WTC11 (cell line): ENCODE measurements around the gene NPEPL1. TPM values are rescaled to one million over a fixed set of nuclear protein-coding genes. Genes with fewer than 3 reads are reported as not detected.
A peak's percentile ranks its signal among the peaks of the same experiment; 100 is the strongest.

Source experiments
- ATAC-seq: fragments of 200-7000 bp; cut with Tn5 transposase; 2 replicates; pipeline ENCODE4 v1.10.0; 2021; ENCODE audit warnings: mild to moderate bottlenecking, moderate library complexity
- CTCF ChIA-PET: fragments of 300-600 bp; sonication (Branson Sonifier 250); formaldehyde crosslinking; loops from one replicate; lab custom pipeline; 2021; ENCODE audit warnings: antibody characterized with exemption; lab: Charles Lee
- POLR2A ChIA-PET: fragments of 350-600 bp; sonication (Branson Sonifier 250); formaldehyde crosslinking; loops from one replicate; lab custom pipeline; 2021; ENCODE audit warnings: antibody characterized with exemption; lab: Charles Lee
- DNase-seq: peaks from one replicate; pipeline ENCODE4 v3.0.0; 2021; ENCODE audit warnings: low spot score
- H3K27ac Mint-ChIP-seq: 2 replicates; pipeline ENCODE4 v1.8.0; 2021; ENCODE audit warnings: mixed read lengths
- H3K27me3 Mint-ChIP-seq: 2 replicates; pipeline ENCODE4 v1.8.0; 2021; ENCODE audit warnings: low read depth, mild to moderate bottlenecking, moderate library complexity, mixed read lengths
- H3K36me3 Mint-ChIP-seq: 2 replicates; pipeline ENCODE4 v1.8.0; 2021; ENCODE audit warnings: mixed read lengths
- H3K4me1 Mint-ChIP-seq: 2 replicates; pipeline ENCODE4 v1.8.0; 2022; ENCODE audit warnings: mixed read lengths
- H3K4me3 Mint-ChIP-seq: 2 replicates; pipeline ENCODE4 v1.8.0; 2021; ENCODE audit warnings: mild to moderate bottlenecking, moderate library complexity, mixed read lengths
- H3K9me3 Mint-ChIP-seq: 2 replicates; pipeline ENCODE4 v1.8.0; 2021; ENCODE audit warnings: mixed read lengths
- FOXK1 ChIP-seq: sonication (generic); formaldehyde crosslinking; IDR thresholded peaks from 2 replicates; pipeline ENCODE4 v1.8.0; 2022; ENCODE audit warnings: mild to moderate bottlenecking, moderate library complexity, missing genetic modification reagents
- HMGA2 ChIP-seq: fragments of 250-450 bp; sonication (Bioruptor Pico); IDR thresholded peaks from 2 replicates; pipeline ENCODE4 v1.4.0; 2021; ENCODE audit warnings: mild to moderate bottlenecking, moderate library complexity
- TEAD1 ChIP-seq: sonication (generic); formaldehyde crosslinking; IDR thresholded peaks from 2 replicates; pipeline ENCODE4 v1.8.0; 2022; ENCODE audit warnings: mild to moderate bottlenecking, missing genetic modification reagents
- total RNA-seq: library from RNA; stranded (reverse); gene quantifications from 3 replicates; pipeline ENCODE4 v1.2.3, GENCODE V29; 2021
- TF ChIP-seq, protein P1 (sequence below): sonication (generic); formaldehyde crosslinking; IDR thresholded peaks from 2 replicates; pipeline ENCODE4 v1.8.0; 2023; ENCODE audit warnings: missing genetic modification reagents, mild to moderate bottlenecking, borderline replicate concordance
- TF ChIP-seq, protein P2 (sequence below): sonication (generic); formaldehyde crosslinking; IDR thresholded peaks from 2 replicates; pipeline ENCODE4 v1.8.1; 2022; ENCODE audit warnings: mild to moderate bottlenecking, moderate library complexity, missing genetic modification reagents
- TF ChIP-seq, protein P3 (sequence below): fragments of 250-450 bp; sonication (Bioruptor Pico); IDR thresholded peaks from 2 replicates; pipeline ENCODE4 v1.9.0; 2021; ENCODE audit warnings: mild to moderate bottlenecking
- TF ChIP-seq, protein P4 (sequence below): sonication (generic); formaldehyde crosslinking; conservative IDR thresholded peaks from 2 replicates; pipeline ENCODE4 v1.8.1; 2023; ENCODE audit warnings: mild to moderate bottlenecking, low read depth, missing genetic modification reagents, moderate library complexity

The NPEPL1 gene
- total RNA-seq, 1 experiment from 2014 or later: 39.9 TPM

DNA sequence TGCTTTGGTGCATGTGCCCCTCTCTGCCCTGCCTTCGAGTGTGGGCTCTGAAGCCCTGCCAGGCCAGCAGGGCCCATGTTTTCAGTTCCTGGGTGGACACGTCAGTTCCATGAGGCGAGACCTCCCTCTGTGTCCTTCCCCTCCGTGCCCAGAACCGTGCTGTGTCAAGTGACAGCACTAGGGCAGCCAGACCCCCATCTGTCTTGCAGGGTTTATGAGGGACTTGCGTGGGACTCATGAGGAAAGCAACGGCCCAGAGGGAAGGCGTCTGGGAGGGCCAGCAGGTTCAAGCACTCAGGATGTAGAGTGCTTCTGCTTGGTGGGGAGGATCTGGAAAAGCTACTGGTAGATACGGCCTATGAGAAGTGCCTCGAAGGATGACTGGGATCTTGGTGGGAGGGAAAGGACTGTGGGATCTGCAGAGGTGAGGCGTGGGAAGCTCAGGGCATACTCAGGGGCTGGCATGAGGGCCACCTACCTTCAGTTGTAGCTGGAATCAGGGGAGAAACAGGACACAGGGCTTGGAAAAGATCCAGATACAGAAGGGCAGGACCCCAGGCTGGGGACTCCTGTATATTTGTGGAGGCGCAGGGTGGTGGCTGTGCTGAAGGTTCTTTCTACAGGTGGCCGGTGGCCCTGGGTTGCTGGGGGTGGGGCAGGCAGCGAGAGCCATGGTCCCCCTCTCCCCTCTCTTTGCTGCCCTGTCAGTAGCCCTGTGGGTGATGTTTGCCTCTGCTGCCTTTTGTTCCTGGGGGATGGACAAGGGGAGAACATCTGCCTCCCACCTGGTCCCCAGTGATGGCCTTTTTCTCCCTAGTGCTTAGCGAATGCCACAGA is 5.5 kb downstream of the NPEPL1 start (continued):
- TF ChIP-seq, protein P1, sequence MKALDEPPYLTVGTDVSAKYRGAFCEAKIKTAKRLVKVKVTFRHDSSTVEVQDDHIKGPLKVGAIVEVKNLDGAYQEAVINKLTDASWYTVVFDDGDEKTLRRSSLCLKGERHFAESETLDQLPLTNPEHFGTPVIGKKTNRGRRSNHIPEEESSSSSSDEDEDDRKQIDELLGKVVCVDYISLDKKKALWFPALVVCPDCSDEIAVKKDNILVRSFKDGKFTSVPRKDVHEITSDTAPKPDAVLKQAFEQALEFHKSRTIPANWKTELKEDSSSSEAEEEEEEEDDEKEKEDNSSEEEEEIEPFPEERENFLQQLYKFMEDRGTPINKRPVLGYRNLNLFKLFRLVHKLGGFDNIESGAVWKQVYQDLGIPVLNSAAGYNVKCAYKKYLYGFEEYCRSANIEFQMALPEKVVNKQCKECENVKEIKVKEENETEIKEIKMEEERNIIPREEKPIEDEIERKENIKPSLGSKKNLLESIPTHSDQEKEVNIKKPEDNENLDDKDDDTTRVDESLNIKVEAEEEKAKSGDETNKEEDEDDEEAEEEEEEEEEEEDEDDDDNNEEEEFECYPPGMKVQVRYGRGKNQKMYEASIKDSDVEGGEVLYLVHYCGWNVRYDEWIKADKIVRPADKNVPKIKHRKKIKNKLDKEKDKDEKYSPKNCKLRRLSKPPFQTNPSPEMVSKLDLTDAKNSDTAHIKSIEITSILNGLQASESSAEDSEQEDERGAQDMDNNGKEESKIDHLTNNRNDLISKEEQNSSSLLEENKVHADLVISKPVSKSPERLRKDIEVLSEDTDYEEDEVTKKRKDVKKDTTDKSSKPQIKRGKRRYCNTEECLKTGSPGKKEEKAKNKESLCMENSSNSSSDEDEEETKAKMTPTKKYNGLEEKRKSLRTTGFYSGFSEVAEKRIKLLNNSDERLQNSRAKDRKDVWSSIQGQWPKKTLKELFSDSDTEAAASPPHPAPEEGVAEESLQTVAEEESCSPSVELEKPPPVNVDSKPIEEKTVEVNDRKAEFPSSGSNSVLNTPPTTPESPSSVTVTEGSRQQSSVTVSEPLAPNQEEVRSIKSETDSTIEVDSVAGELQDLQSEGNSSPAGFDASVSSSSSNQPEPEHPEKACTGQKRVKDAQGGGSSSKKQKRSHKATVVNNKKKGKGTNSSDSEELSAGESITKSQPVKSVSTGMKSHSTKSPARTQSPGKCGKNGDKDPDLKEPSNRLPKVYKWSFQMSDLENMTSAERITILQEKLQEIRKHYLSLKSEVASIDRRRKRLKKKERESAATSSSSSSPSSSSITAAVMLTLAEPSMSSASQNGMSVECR (CRISPR knock-in tag): no peak
- TF ChIP-seq HMGA2 (CRISPR knock-in tag): no peak
- TF ChIP-seq, protein P2, sequence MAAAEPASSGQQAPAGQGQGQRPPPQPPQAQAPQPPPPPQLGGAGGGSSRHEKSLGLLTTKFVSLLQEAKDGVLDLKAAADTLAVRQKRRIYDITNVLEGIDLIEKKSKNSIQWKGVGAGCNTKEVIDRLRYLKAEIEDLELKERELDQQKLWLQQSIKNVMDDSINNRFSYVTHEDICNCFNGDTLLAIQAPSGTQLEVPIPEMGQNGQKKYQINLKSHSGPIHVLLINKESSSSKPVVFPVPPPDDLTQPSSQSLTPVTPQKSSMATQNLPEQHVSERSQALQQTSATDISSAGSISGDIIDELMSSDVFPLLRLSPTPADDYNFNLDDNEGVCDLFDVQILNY: no peak
- no peak for TF ChIP-seq TEAD1 (CRISPR knock-in tag)
- TF ChIP-seq FOXK1 (CRISPR knock-in tag): no peak

DNA sequence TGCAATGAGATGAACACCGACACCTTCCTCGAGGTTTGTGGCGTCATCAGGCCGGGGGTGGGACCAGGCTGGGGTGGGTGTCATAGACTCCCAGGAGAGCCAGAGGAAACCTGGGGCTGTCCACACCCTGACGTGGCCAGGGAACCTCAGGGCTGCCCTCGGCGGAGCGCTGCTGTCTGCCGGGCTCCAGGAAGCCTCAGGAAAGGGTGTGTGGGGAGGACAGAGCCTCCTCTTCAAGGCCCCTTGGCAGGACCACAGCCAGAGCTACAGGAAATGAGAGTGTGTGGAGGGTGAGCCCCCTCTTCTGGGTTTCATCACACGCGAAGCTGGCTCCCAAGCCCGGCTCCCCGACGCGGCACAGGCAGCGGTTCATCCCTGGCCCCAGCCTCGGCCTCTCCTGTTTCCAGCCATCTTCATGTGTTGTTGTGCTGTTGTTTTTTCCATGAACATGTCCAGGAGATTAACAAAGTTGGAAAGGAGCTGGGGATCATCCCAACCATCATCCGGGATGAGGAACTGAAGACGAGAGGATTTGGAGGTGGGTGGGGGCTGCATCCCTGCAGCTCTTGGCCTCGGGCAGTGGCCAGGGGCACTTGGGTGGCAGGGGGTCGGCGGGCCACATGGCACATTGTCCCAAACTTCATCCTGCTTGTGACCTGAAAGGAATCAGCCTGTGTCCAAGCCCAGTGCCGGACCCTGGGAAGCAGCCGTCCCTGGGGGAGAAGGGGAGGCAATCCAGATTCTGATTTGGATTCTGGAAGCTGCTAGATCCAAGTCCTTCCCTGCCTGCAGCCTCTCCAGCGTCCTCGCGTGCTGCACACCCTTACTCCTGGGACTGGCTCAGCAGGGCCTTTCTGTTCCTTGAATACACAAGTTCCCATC is 6.4 kb downstream of the NPEPL1 start:
- H3K9me3 Mint-ChIP-seq: no peaks in the 10 kb centered on the region
- DNase-seq: peak; percentile 6
- H3K4me1 Mint-ChIP-seq: peaks cover 13% of the 10 kb centered on the region
- TF ChIP-seq, protein P1 (CRISPR knock-in tag): no peak
- TF ChIP-seq, protein P3, sequence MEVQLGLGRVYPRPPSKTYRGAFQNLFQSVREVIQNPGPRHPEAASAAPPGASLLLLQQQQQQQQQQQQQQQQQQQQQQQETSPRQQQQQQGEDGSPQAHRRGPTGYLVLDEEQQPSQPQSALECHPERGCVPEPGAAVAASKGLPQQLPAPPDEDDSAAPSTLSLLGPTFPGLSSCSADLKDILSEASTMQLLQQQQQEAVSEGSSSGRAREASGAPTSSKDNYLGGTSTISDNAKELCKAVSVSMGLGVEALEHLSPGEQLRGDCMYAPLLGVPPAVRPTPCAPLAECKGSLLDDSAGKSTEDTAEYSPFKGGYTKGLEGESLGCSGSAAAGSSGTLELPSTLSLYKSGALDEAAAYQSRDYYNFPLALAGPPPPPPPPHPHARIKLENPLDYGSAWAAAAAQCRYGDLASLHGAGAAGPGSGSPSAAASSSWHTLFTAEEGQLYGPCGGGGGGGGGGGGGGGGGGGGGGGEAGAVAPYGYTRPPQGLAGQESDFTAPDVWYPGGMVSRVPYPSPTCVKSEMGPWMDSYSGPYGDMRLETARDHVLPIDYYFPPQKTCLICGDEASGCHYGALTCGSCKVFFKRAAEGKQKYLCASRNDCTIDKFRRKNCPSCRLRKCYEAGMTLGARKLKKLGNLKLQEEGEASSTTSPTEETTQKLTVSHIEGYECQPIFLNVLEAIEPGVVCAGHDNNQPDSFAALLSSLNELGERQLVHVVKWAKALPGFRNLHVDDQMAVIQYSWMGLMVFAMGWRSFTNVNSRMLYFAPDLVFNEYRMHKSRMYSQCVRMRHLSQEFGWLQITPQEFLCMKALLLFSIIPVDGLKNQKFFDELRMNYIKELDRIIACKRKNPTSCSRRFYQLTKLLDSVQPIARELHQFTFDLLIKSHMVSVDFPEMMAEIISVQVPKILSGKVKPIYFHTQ: no peak
- TF ChIP-seq, protein P4, sequence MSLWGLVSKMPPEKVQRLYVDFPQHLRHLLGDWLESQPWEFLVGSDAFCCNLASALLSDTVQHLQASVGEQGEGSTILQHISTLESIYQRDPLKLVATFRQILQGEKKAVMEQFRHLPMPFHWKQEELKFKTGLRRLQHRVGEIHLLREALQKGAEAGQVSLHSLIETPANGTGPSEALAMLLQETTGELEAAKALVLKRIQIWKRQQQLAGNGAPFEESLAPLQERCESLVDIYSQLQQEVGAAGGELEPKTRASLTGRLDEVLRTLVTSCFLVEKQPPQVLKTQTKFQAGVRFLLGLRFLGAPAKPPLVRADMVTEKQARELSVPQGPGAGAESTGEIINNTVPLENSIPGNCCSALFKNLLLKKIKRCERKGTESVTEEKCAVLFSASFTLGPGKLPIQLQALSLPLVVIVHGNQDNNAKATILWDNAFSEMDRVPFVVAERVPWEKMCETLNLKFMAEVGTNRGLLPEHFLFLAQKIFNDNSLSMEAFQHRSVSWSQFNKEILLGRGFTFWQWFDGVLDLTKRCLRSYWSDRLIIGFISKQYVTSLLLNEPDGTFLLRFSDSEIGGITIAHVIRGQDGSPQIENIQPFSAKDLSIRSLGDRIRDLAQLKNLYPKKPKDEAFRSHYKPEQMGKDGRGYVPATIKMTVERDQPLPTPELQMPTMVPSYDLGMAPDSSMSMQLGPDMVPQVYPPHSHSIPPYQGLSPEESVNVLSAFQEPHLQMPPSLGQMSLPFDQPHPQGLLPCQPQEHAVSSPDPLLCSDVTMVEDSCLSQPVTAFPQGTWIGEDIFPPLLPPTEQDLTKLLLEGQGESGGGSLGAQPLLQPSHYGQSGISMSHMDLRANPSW (CRISPR knock-in tag): no peak
- POLR2A ChIA-PET: interaction anchor here (0.7 to 1.5 kb wide), 2 partner anchors 29 to 39 kb away, joined by 3 read pairs; no protein-coding TSS in a partner anchor
- CTCF ChIA-PET: interaction anchor here (2.0 kb wide), 1 partner anchor 48 kb away, joined by 6 read pairs; the partner anchor contains the start of gene STX16
- H3K36me3 Mint-ChIP-seq: peaks cover 32% of the 10 kb centered on the region
- H3K27me3 Mint-ChIP-seq: no peaks in the 10 kb centered on the region
- no peak overlapping the region for H3K27ac Mint-ChIP-seq
- no peak for ATAC-seq
- no peak overlapping the region for H3K4me3 Mint-ChIP-seq
